NCI-H460 (cell line): ENCODE results near the gene CTNNA3. TPM values are rescaled to one million over a fixed set of nuclear protein-coding genes. Genes with fewer than 3 reads are reported as not detected.

Source experiments
- small RNA-seq, 2 experiments: library from RNA; depleted of rRNA; stranded (forward); fragments of <200 nt; gene quantifications; one replicate each; pipeline ENCODE3, GENCODE V24; 2014
- total RNA-seq: library from RNA; depleted of rRNA; stranded (reverse); fragments of >200 nt; shearing (Covaris generic); gene quantifications from 2 replicates; pipeline ENCODE4 v1.2.3, GENCODE V29; 2014; rRNA removed

CTNNA3 gene
- total RNA-seq, 1 experiment from 2014 or later = 0.47 TPM

Small RNA genes lying within 50 kb of the gene (small RNA-seq; reads per million reads assigned to genes)
- gene AL607023.1 (0 reads per million in 2 experiments), gene MIR7151 (0 to 0.06 reads per million in 2 experiments)

Other genes starting within 250 kb of the CTNNA3 start
- gene DNAJC12, start 142.0 kb upstream of the CTNNA3 start, total RNA-seq = 45.5 and 53.7 TPM in 2 replicates
- gene SIRT1, start 188.5 kb upstream of the CTNNA3 start, total RNA-seq = 22.8 and 24.1 TPM in 2 replicates